HG03432 (cell line): ENCODE results near the gene GSTM2.
A peak's percentile ranks its signal among the peaks of the same experiment; 100 is the strongest.

Experiments used
- ATAC-seq: cut with Tn5 transposase; IDR thresholded peaks from one replicate; pipeline ENCODE4 v1.9.1; 2021; ENCODE audit warnings: mild to moderate bottlenecking, moderate library complexity; ENCODE audit not compliant: unreplicated experiment

GSTM2 gene

DNA sequence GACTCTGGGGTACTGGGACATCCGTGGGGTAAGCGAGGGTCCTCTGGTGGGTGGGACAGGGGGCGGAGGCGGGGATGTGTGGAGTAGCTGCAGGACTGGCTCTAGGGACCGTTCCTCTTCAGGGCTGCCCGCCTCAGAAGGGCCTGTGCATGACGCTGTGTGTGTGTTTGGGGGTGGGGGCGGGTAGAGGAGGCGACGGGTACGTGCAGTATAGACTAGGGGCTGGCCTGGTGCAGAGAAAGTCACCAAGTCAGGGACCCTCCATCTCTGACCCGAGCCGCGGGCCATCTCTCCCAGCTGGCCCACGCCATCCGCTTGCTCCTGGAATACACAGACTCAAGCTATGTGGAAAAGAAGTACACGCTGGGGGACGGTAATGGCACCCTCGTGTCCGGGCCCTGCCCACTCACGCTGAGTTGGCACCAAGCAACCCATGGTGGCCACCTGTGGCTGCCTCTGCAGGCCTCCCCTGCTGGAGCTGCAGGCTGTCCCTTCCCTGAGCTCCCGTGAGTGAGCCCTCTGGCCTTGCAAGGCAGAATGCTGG lies 44.5 kb downstream of the GSTM2 start:
- no peak for ATAC-seq

DNA sequence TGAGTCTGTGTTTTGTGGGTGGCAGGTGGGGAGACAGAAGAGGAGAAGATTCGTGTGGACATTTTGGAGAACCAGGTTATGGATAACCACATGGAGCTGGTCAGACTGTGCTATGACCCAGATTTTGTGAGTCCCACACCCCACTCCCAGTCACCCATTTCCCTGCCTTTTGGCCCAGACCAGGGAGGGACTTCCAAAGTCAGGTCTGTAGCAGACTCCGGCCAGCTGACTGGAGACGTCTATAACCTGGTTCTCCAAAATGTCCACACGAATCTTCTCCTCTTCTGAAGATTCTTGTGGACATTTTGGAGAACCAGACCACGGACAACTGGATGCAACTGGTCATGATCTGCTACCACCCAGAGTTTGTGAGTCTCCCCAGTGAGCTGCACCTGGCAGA lies 45.8 kb downstream of the GSTM2 start:
- ATAC-seq = no peak

DNA sequence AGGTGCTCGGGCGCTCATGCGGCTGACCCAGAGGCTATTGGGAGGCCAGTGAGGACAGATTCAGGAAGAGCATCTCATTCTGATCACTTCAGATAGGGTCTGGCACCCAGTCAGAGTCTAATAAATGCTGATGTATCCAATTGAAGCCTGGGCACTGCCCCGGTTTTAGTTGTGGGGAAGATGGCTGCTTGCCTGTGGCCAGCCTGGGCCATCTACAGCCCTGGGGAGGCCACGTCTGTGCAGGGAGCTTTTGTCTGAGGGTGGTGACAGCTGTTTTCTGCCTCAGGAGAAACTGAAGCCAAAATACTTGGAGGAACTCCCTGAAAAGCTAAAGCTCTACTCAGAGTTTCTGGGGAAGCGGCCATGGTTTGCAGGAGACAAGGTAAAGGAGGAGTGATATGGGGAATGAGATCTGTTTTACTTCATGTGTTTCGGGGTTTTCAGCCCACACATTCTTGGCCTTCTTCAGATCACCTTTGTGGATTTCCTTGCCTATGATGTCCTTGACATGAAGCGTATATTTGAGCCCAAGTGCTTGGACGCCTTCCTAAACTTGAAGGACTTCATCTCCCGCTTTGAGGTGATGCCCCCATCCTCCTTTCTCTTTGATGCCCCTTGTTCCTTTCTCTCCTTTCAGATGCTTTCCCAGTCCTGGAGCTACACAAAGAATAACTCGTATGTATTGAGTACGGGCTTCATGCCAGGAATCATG lies 47.0 kb downstream of the GSTM2 start:
- ATAC-seq = no peak

DNA sequence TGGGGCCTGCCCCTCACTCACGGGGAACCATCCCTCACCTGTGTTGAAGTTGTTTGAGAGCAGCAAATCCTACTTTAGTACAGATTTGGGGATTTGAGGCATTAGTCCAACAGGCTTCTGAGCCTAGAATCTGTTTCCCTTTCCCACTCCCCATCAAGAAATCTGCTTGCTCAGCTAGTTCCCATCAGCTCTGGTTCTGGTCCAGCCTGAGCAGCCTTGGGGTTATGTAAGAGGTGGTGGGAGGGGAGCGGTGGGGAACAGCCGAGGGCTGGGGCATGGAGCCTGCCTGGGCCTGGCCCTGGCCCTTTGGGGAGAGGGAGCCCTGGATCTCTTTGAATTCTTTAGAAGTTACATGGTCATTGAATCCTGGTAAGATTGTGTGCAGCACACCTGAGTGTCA lies 48.3 kb downstream of the GSTM2 start:
- no peak for ATAC-seq

DNA sequence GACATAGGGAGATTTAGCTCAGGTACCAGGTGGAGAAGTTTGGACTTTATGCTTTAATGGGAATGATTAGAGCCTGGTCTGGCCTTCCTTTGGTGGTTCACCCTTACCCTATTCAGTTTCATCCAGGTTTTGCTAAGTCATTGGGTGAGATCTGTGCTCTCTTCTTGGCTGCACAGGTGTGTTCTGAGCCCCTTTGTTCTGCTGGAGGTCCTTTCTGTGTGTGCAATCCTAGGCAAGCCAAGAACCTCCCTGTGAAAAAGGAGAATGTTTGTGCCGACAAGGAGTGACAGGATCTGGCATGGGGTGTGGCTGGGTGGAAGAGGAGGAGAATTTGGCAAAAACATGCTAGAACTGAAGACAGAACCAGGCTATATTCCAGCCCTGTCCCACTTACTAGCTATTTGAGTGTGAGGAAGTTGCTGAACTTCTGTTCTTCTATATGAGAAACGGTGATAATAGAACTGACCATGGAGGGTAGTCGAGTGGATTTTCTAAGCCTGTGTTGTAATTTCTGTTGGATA lies 48.8 kb downstream of the GSTM2 start:
- ATAC-seq = no peak

DNA sequence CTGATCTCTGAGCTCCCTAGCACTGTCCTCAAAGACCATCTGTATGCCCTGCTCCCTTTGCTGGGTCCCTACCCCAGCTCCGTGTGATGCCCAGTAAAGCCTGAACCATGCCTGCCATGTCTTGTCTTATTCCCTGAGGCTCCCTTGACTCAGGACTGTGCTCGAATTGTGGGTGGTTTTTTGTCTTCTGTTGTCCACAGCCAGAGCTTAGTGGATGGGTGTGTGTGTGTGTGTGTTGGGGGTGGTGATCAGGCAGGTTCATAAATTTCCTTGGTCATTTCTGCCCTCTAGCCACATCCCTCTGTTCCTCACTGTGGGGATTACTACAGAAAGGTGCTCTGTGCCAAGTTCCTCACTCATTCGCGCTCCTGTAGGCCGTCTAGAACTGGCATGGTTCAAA lies 49.9 kb downstream of the GSTM2 start:
- ATAC-seq = no peak

DNA sequence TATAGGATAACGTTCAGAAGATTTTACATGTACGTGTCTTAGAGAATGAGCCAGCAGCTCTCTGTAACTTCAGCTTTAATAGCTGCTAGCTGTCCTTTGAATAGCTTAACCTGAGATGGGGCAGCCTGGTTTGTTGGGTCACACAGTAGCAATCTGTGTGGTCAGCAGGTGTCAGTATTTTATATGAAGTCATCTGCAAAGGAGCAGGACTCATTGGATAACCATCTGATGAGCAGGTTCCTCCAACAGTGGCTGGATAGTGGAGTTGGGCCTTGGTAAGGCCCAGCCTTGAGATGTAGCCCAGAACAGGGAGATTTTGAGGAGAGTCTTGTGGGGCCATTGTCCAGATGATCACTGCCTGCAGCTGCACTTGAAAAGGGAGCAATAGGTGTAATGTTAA lies 50.6 kb downstream of the GSTM2 start:
- ATAC-seq = no peak

DNA sequence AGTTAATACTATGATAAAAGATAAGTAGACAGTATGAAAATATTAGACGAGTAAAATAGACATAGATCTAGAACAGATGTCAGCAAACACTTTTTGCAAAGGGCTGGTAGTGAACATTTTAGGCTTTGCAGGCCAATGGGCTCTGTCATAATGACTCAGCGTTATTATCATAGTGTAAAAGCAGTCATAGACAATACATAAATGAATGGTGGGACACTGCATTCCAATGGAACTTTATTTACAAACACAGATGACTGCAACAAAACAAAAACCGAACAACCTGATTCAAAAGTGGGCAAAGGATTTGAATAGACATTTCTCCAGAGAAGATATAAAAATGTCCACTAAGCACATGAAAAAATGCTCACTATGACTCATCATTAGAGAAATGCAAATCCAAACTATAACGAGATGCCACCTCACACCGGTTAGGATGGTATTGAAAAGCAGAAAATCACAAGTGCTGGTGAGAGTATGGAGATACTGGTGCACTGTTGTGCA lies 51.5 kb downstream of the GSTM2 start:
- peak; percentile 62 for ATAC-seq

DNA sequence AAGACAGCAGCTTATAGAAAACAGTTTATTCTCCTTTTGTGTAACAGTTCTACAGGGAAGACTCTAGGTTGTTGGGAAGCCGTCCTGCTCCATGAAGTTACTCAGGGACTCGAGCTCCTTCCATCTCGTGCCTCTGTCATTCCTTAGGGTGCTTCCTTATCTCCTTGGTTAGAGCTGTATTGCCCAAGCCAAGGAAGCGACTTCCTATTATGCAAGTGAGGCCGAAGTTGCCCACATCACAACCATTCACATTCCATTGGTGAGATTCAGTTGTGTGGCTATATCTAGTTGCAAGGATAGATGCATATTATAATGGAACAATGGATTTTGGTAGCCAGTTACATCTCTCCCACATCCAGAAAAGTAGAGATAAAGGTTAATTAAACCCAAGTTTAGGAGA lies 53.2 kb downstream of the GSTM2 start:
- no peak for ATAC-seq

DNA sequence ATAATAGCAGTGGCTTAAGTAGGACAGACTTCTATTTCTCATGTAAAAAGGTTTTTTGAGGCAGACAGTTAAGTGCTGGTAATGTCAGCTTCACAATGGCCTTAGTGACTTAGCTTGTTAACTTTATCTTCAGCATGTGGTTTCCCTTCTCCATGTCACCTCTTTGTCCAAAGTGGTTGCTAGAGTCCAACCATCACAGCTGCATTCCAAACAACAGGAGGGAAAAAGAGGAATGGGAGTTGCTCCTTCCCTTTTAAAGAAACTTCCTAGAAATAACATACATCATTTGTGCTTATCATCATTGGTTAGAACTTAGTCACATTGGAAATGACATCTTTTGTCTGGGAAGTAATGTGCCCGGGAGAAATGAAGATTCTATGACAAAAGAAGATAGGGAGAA lies 54.1 kb downstream of the GSTM2 start:
- ATAC-seq = no peak

DNA sequence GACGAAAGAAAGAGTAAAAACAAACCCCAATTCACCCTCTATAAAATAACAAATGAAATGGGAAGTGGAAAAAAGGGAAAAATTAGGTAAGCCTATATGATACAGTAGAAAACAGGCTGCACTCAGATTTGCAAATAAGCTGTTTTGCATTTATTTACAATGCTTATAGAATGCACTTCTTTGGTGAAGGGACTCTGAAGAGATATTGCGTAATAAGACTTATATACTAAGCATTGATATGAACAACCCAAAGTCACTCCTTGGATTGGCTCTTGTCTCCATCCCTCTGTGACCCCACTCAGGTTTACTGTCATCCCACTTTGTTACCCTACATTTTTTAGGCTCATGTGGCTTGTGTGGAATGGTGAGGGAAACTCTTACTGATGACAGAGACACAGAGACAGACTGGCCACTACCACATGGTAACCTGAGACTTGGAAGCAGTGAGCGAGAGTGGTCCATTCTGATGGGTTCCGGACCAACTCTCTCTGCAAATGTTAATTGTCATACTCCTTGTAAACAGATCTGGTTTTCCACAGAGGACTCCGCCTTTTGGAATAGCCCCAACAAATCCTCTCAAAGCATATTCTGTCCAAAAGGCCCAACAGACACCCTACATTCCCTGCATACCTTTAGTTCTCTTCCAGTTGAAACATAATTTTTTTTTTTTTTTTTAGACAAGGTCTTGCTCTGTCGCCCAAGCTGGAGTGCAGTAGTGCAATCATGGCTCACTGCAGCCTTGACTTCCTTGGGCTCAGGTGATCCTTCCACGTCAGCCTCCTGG lies 55.2 kb downstream of the GSTM2 start:
- ATAC-seq = no peak
